GM12878 (cell line): Measurements from ENCODE around the gene CHN2. TPM values are rescaled to one million over a fixed set of nuclear protein-coding genes. Genes with fewer than 3 reads are reported as not detected.

ENCODE experiments used
- ATAC-seq: fragments of 200-7000 bp; cut with Tn5 transposase; 3 replicates; pipeline ENCODE4 v1.9.1; 2020; ENCODE audit warnings: mild to moderate bottlenecking, moderate library complexity
- BruUV-seq: library from RNA; stranded (reverse); fragments of 400-500 nt; replicated peaks from 2 replicates; lab custom pipeline; 2021; lab: Mats Ljungman, UMichigan
- CTCF ChIA-PET: fragments of 300-600 bp; sonication (Branson Sonifier 250); formaldehyde crosslinking; extraction: SDS; loops from one replicate; lab custom pipeline; 2021; ENCODE audit warnings: inconsistent platforms; lab: Yijun Ruan, JAX
- POLR2A ChIA-PET: fragments of 350-600 bp; formaldehyde crosslinking; extraction: SDS; loops from one replicate; lab custom pipeline; 2021; ENCODE audit warnings: inconsistent platforms; lab: Charles Lee
- RAD21 ChIA-PET: fragments of 300-600 bp; sonication (Branson Sonifier 250); formaldehyde crosslinking; loops from one replicate; lab custom pipeline; 2023; ENCODE audit warnings: antibody characterized with exemption; ENCODE audit not compliant: unreplicated experiment; lab: Charles Lee
- SMC1A ChIA-PET: fragments of 300-600 bp; sonication (Branson Sonifier 250); formaldehyde crosslinking; loops from one replicate; lab custom pipeline; 2023; ENCODE audit not compliant: unreplicated experiment, uncharacterized antibody; lab: Charles Lee
- DNase-seq: peaks from one replicate; pipeline ENCODE4 v3.0.0-alpha.2; 2011; ENCODE audit warnings: low read depth, low spot score
- FAIRE-seq: peaks from 3 replicates; lab custom pipeline; 2011; peaks lifted over from hg19 to GRCh38; lab: Jason Lieb, UNC
- H2AFZ ChIP-seq: 2 replicates; pipeline ENCODE4 v1.6.0; 2011; ENCODE audit warnings: low read depth, low read length, control low read depth; ENCODE audit not compliant: control insufficient read depth
- H3K27ac ChIP-seq: 2 replicates; pipeline ENCODE4 v1.5.1; 2011; ENCODE audit warnings: control low read depth; ENCODE audit not compliant: control insufficient read depth, insufficient read depth
- H3K27me3 ChIP-seq, 2 experiments: replicated peaks in 1 of 2; 2 replicates each; pipeline versions ENCODE4 v1.6.0 to v1.6.1; 2011; ENCODE audit warnings: low read length in 1 of 2; ENCODE audit not compliant: control insufficient read depth in 2 of 2, insufficient read depth in 2 of 2
- H3K36me3 ChIP-seq, 2 experiments: 2 replicates each; pipeline ENCODE4 v1.5.1; 2011; ENCODE audit warnings: low read length in 1 of 2; ENCODE audit not compliant: control insufficient read depth in 2 of 2, insufficient read depth in 2 of 2
- H3K4me1 ChIP-seq: 2 replicates; pipeline ENCODE4 v1.6.1; 2011; ENCODE audit warnings: mild to moderate bottlenecking, low read length, moderate library complexity, mixed read lengths; ENCODE audit not compliant: control insufficient read depth, insufficient read depth
- H3K4me2 ChIP-seq: 2 replicates; pipeline ENCODE4 v1.6.0; 2011; ENCODE audit warnings: control low read depth; ENCODE audit not compliant: control insufficient read depth, insufficient read depth
- H3K4me3 ChIP-seq: fragments of 200-600 bp; sonication (generic); 2 replicates; pipeline ENCODE4 v1.5.1; 2016
- H3K79me2 ChIP-seq: 2 replicates; pipeline ENCODE4 v1.6.0; 2011; ENCODE audit warnings: low read length; ENCODE audit not compliant: control insufficient read depth, insufficient read depth
- H3K9ac ChIP-seq: 2 replicates; pipeline ENCODE4 v1.8.0; 2011; ENCODE audit warnings: low read length, control low read depth, mixed read lengths; ENCODE audit not compliant: control insufficient read depth, insufficient read depth
- H3K9me3 ChIP-seq: replicated peaks from 3 replicates; pipeline ENCODE4 v1.5.1; 2011; ENCODE audit warnings: mild to moderate bottlenecking, low read length; ENCODE audit not compliant: control insufficient read depth, insufficient read depth
- H4K20me1 ChIP-seq: 2 replicates; pipeline ENCODE4 v1.6.0; 2011; ENCODE audit not compliant: control insufficient read depth, insufficient read depth
- JUND ChIP-seq: IDR thresholded peaks from 2 replicates; pipeline ENCODE4 v1.6.1; 2012; ENCODE audit warnings: low read depth, mild to moderate bottlenecking, low read length, improper control_type of control experiment, moderate library complexity
- NFXL1 ChIP-seq: fragments of 450-650 bp; IDR thresholded peaks from 2 replicates; pipeline ENCODE4 v1.6.1; 2017; ENCODE audit warnings: antibody characterized with exemption, mild to moderate bottlenecking, borderline replicate concordance
- STAT1 ChIP-seq: fragments of 450-650 bp; conservative IDR thresholded peaks from 2 replicates; pipeline ENCODE4 v1.6.1; 2014; ENCODE audit warnings: antibody characterized with exemption, mild to moderate bottlenecking
- ZNF217 ChIP-seq: fragments of 450-650 bp; IDR thresholded peaks from 2 replicates; pipeline ENCODE4 v1.6.1; 2017; ENCODE audit warnings: antibody characterized with exemption, mild to moderate bottlenecking
- WGBS: methylation state at CpG from one replicate; pipeline ENCODE4 v1.1.6; 2016; ENCODE audit warnings: low lambda C conversion rate; ENCODE audit not compliant: insufficient replicate concordance, insufficient coverage; ENCODE audit errors: missing lambda C conversion rate; 5-methylcytosine and 5-hydroxymethylcytosine counted together
- in situ Hi-C: fragments of 300-500 bp; cut with MboI; formaldehyde crosslinking; loops from 9 replicates; pipeline ENCODE4 v1.14.3; 2018; ENCODE audit warnings: mixed read lengths
- intact Hi-C: fragments of 100-400 bp; cut with micrococcal nuclease; formaldehyde crosslinking; loops from one replicate; pipeline ENCODE4 v1.14.2; 2022; ENCODE audit not compliant: unreplicated experiment
- polyA plus RNA-seq, 11 experiments: library from polyadenylated mRNA; depleted of rRNA in 4 of 11; unstranded in 6 of 11; stranded (reverse) in 5 of 11; fragments of >200 nt; fragmentation: Nextera tagmentation in 4 of 11; fragmentation: Illumina TruSeq in 1 of 11; extraction: Ambion mirVana in 4 of 11; extraction: Trizol in 1 of 11; gene quantifications; 1 replicate in 1 of 11; 2 replicates in 10 of 11; pipeline versions ENCODE4 v1.2.1 to v1.2.3, GENCODE V29; 2011 to 2016; ENCODE audit warnings: inconsistent platforms in 2 of 11, missing spikeins in 2 of 11, low read depth in 1 of 11
- total RNA-seq, 4 experiments: library from RNA; depleted of rRNA in 3 of 4; stranded (reverse); fragments of >200 nt in 3 of 4; fragmentation: Illumina TruSeq in 1 of 4; extraction: Trizol in 1 of 4; gene quantifications; 2 replicates each; pipeline versions ENCODE4 v1.2.1 to v1.2.3, GENCODE V29; 2013 to 2021
- TF ChIP-seq, protein P1 (sequence below): IDR thresholded peaks from 2 replicates; pipeline ENCODE4 v1.6.1; 2011; ENCODE audit warnings: borderline replicate concordance, low read depth, mild to moderate bottlenecking, moderate library complexity, low read length; ENCODE audit not compliant: insufficient read depth, poor library complexity, severe bottlenecking
- TF ChIP-seq, protein P2 (sequence below): IDR thresholded peaks from 2 replicates; pipeline ENCODE4 v1.6.1; 2012; ENCODE audit warnings: mild to moderate bottlenecking, low read depth, low read length
- TF ChIP-seq, protein P3 (sequence below): fragments of 450-650 bp; conservative IDR thresholded peaks from 2 replicates; pipeline ENCODE4 v1.6.1; 2017; ENCODE audit warnings: mild to moderate bottlenecking, moderate library complexity
- TF ChIP-seq, protein P4 (sequence below): IDR thresholded peaks from 2 replicates; pipeline ENCODE4 v1.6.1; 2011; ENCODE audit warnings: low read depth, mild to moderate bottlenecking, low read length, moderate library complexity, borderline replicate concordance; ENCODE audit errors: extremely low read depth
- TF ChIP-seq, protein P5 (sequence below): fragments of 450-650 bp; IDR thresholded peaks from 2 replicates; pipeline ENCODE4 v1.6.1; 2017; ENCODE audit warnings: mild to moderate bottlenecking, moderate library complexity

CHN2 gene
- total and polyA plus RNA-seq, 10 of the 15 experiments (the other 5 are each of a cell fraction or from before 2014, with no cell fraction given): 0.11 to 3.8 (median 0.37) TPM; not detected in 2

DNA sequence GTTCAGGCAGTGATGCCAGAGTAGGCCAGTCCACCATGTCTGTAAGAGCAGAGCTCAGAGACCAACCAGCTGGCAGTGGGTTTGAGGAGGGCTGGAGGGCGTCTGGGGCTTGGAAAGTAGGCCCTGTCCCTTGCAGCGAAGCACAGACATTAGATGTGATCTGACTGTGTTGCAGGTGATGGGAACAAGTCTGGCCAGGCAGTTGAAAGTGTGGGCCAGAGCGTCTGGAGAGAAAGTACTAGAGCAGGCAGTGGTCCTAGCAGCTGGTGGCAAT lies 53.3 kb downstream of the CHN2 start (continued):
- TF ChIP-seq, protein P1, sequence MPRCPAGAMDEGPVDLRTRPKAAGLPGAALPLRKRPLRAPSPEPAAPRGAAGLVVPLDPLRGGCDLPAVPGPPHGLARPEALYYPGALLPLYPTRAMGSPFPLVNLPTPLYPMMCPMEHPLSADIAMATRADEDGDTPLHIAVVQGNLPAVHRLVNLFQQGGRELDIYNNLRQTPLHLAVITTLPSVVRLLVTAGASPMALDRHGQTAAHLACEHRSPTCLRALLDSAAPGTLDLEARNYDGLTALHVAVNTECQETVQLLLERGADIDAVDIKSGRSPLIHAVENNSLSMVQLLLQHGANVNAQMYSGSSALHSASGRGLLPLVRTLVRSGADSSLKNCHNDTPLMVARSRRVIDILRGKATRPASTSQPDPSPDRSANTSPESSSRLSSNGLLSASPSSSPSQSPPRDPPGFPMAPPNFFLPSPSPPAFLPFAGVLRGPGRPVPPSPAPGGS: no peak

DNA sequence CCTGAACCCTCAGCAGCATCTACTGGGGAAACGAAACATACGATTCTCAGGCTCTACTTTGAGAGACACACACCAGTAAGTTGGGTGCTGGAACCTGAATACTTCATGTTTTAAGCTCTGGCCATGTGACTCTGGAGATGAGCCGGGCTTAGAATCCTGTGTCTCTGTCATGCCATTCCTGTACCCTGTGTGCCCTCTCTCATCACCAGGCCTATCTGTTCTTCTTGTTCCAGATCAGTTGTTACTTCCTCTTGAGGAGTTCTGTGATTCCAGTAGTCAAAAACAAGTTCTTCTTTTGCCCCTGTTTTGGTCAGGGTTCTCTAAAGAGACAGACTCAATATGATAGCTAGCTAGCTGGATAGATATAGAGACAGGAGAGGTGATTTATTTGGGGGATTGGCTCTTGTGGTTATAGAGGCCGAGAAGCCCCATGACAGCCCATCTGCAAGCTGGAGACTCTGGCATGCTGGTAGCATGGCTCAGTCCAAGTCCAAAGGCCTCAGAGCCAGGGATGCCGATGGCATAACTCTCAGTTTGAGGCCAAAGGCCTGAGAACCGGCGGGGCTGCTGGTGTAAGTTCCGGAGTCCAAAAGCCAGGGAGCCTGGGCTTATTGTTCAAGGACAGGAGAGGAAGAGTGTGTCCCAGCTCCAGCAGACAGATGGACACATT lies 54.3 kb downstream of the CHN2 start:
- no peaks in the 10 kb centered on the region for H3K4me1 ChIP-seq
- no TSS peak for BruUV-seq
- ATAC-seq (no peak), FAIRE-seq (no peak), DNase-seq (no peak)
- no peaks in the 10 kb centered on the region for H3K9me3 ChIP-seq
- ChIA-PET SMC1A (interaction anchor here (1.5 kb wide), 1 partner anchor 59 kb away, joined by 3 read pairs; no protein-coding TSS in a partner anchor), POLR2A (no interaction called here), RAD21 (no interaction called here), CTCF (no interaction called here)
- H3K27ac ChIP-seq: no peak overlapping the region
- no peak overlapping the region for H3K9ac ChIP-seq
- H3K4me2 ChIP-seq: no peak overlapping the region
- no peak overlapping the region for H2AFZ ChIP-seq
- in situ Hi-C loops (no loop called here), intact Hi-C loops (no loop called here)
- no peaks in the 10 kb centered on the region; a peak in 1 of 4 replicates for H3K27me3 ChIP-seq
- H3K4me3 ChIP-seq: no peak overlapping the region
- H3K36me3 ChIP-seq: no peaks in the 10 kb centered on the region
- no peaks in the 10 kb centered on the region; the same call in 1 of the 2 replicates for H4K20me1 ChIP-seq
- no peaks in the 10 kb centered on the region for H3K79me2 ChIP-seq
- 49% methylated on average over 8 of the region's 8 CpGs for WGBS
- TF ChIP-seq, protein P2, sequence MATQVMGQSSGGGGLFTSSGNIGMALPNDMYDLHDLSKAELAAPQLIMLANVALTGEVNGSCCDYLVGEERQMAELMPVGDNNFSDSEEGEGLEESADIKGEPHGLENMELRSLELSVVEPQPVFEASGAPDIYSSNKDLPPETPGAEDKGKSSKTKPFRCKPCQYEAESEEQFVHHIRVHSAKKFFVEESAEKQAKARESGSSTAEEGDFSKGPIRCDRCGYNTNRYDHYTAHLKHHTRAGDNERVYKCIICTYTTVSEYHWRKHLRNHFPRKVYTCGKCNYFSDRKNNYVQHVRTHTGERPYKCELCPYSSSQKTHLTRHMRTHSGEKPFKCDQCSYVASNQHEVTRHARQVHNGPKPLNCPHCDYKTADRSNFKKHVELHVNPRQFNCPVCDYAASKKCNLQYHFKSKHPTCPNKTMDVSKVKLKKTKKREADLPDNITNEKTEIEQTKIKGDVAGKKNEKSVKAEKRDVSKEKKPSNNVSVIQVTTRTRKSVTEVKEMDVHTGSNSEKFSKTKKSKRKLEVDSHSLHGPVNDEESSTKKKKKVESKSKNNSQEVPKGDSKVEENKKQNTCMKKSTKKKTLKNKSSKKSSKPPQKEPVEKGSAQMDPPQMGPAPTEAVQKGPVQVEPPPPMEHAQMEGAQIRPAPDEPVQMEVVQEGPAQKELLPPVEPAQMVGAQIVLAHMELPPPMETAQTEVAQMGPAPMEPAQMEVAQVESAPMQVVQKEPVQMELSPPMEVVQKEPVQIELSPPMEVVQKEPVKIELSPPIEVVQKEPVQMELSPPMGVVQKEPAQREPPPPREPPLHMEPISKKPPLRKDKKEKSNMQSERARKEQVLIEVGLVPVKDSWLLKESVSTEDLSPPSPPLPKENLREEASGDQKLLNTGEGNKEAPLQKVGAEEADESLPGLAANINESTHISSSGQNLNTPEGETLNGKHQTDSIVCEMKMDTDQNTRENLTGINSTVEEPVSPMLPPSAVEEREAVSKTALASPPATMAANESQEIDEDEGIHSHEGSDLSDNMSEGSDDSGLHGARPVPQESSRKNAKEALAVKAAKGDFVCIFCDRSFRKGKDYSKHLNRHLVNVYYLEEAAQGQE: no peak
- TF ChIP-seq, protein P3, sequence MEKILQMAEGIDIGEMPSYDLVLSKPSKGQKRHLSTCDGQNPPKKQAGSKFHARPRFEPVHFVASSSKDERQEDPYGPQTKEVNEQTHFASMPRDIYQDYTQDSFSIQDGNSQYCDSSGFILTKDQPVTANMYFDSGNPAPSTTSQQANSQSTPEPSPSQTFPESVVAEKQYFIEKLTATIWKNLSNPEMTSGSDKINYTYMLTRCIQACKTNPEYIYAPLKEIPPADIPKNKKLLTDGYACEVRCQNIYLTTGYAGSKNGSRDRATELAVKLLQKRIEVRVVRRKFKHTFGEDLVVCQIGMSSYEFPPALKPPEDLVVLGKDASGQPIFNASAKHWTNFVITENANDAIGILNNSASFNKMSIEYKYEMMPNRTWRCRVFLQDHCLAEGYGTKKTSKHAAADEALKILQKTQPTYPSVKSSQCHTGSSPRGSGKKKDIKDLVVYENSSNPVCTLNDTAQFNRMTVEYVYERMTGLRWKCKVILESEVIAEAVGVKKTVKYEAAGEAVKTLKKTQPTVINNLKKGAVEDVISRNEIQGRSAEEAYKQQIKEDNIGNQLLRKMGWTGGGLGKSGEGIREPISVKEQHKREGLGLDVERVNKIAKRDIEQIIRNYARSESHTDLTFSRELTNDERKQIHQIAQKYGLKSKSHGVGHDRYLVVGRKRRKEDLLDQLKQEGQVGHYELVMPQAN: no peak
- no peak for TF ChIP-seq STAT1
- TF ChIP-seq, protein P4, sequence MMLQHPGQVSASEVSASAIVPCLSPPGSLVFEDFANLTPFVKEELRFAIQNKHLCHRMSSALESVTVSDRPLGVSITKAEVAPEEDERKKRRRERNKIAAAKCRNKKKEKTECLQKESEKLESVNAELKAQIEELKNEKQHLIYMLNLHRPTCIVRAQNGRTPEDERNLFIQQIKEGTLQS: no peak
- TF ChIP-seq NFXL1: no peak
- TF ChIP-seq ZNF217: no peak
- no peak for TF ChIP-seq JUND
- TF ChIP-seq, protein P5, sequence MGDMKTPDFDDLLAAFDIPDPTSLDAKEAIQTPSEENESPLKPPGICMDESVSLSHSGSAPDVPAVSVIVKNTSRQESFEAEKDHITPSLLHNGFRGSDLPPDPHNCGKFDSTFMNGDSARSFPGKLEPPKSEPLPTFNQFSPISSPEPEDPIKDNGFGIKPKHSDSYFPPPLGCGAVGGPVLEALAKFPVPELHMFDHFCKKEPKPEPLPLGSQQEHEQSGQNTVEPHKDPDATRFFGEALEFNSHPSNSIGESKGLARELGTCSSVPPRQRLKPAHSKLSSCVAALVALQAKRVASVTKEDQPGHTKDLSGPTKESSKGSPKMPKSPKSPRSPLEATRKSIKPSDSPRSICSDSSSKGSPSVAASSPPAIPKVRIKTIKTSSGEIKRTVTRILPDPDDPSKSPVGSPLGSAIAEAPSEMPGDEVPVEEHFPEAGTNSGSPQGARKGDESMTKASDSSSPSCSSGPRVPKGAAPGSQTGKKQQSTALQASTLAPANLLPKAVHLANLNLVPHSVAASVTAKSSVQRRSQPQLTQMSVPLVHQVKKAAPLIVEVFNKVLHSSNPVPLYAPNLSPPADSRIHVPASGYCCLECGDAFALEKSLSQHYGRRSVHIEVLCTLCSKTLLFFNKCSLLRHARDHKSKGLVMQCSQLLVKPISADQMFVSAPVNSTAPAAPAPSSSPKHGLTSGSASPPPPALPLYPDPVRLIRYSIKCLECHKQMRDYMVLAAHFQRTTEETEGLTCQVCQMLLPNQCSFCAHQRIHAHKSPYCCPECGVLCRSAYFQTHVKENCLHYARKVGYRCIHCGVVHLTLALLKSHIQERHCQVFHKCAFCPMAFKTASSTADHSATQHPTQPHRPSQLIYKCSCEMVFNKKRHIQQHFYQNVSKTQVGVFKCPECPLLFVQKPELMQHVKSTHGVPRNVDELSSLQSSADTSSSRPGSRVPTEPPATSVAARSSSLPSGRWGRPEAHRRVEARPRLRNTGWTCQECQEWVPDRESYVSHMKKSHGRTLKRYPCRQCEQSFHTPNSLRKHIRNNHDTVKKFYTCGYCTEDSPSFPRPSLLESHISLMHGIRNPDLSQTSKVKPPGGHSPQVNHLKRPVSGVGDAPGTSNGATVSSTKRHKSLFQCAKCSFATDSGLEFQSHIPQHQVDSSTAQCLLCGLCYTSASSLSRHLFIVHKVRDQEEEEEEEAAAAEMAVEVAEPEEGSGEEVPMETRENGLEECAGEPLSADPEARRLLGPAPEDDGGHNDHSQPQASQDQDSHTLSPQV: no peak
